ENCODE measurements around the gene MRPL32.
"Not testable (repeated sequence)": the region's sequence is repeated elsewhere in the genome, so short reads cannot be mapped to it uniquely, and the experiment has no call there.

Gene MRPL32

GRCh38 chr7:42931834-42932651 lies at the start of gene MRPL32, which contains the start of gene PSMA2:
Gene MRPL32 (plus strand): TSS chr7:42932376. CDS start chr7:42932387, 11 bp downstream.
Gene PSMA2 (minus strand): TSS chr7:42932174. CDS start chr7:42932158, 16 bp downstream.
- FAIRE-seq = no peak

GRCh38 chr7:42883950-42884349 lies 48.2 kb upstream of the MRPL32 start:
- FAIRE-seq = no peak

- not testable (repeated sequence) for FAIRE-seq
Observed at GRCh38 chr7:42885183-42885582, 47.0 kb upstream of the MRPL32 start.

- FAIRE-seq = no peak
Observed at GRCh38 chr7:42886129-42886528, 46.0 kb upstream of the MRPL32 start.

GRCh38 chr7:42886893-42887505 lies 45.2 kb upstream of the MRPL32 start:
- FAIRE-seq = no peak

- FAIRE-seq = no peak
Observed at GRCh38 chr7:42893346-42894240, 38.6 kb upstream of the MRPL32 start.

- FAIRE-seq = no peak
Observed at GRCh38 chr7:42900842-42901241, 31.3 kb upstream of the MRPL32 start.

- no peak for FAIRE-seq
Observed at GRCh38 chr7:42902331-42902730, 29.8 kb upstream of the MRPL32 start.

GRCh38 chr7:42906181-42906580 lies 26.0 kb upstream of the MRPL32 start:
- no peak for FAIRE-seq

- no peak for FAIRE-seq
Observed at GRCh38 chr7:42907316-42907715, 24.9 kb upstream of the MRPL32 start.

GRCh38 chr7:42910306-42910705 lies 21.9 kb upstream of the MRPL32 start:
- FAIRE-seq = no peak

GRCh38 chr7:42911454-42912447 lies 20.4 kb upstream of the MRPL32 start, which contains the start of gene C7orf25:
Gene C7orf25 (minus strand): TSS chr7:42912070. CDS start chr7:42910900, 1,170 bp downstream.
- no peak for FAIRE-seq

GRCh38 chr7:42913591-42913990 lies 18.6 kb upstream of the MRPL32 start:
- FAIRE-seq = no peak

GRCh38 chr7:42914009-42914408 lies 18.2 kb upstream of the MRPL32 start:
- no peak for FAIRE-seq

GRCh38 chr7:42914421-42915045 lies 17.6 kb upstream of the MRPL32 start:
- FAIRE-seq = no peak

- no peak for FAIRE-seq
Observed at GRCh38 chr7:42915356-42915755, 16.8 kb upstream of the MRPL32 start.

- FAIRE-seq = no peak
Observed at GRCh38 chr7:42922017-42922753, 10.0 kb upstream of the MRPL32 start.

GRCh38 chr7:42924223-42924838 lies 7.8 kb upstream of the MRPL32 start:
- FAIRE-seq = no peak

- no peak for FAIRE-seq
Observed at GRCh38 chr7:42925630-42926029, 6.5 kb upstream of the MRPL32 start.

GRCh38 chr7:42926204-42926603 lies 6.0 kb upstream of the MRPL32 start:
- FAIRE-seq = no peak

All from colon (tissue), 2 donors.